ENCODE results near the gene CNTRL.
"Not testable (repeated sequence)": the region's sequence is repeated elsewhere in the genome, so short reads cannot be mapped to it uniquely, and the experiment has no call there.

Gene CNTRL

GRCh38 chr9:121074370-121075250 is at the start of gene CNTRL:
CNTRL (plus strand) TSS chr9:121074955; CDS start chr9:121088327, 13,372 bp downstream.
- in situ Hi-C loops (cut with MboI; ENCODE audit: low sequenced_read_pairs), result no loop called here

DNA sequence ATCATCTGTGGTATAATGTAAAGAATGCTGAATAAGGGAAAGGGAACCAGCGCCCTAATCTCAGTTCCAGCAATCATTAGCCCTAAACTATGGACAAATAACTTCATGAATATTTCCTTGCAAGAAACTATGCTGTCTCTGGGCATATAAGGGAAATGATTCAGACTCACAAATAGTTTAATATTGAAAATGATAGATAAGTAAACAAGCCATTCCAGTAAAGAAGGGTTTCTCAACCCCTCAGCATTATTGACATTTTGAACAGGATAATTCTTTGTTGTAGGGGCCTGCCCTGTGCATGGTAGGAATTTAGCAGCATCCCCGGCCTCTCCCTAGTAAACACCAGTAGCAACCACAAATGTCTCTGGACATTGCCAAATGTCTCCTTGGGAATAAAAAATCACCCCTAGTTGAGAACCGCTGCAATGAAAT is 48.5 kb upstream of the CNTRL start:
- in situ Hi-C loops (cut with MboI; ENCODE audit: low sequenced_read_pairs), result no loop called here

GRCh38 chr9:121026768-121027167 is 48.0 kb upstream of the CNTRL start:
- in situ Hi-C loops (cut with MboI; ENCODE audit: low sequenced_read_pairs), result no loop called here

- in situ Hi-C loops (cut with MboI; ENCODE audit: low sequenced_read_pairs), result not testable (repeated sequence)
Observed at GRCh38 chr9:121028285-121028684, 46.5 kb upstream of the CNTRL start.

- in situ Hi-C loops (cut with MboI; ENCODE audit: low sequenced_read_pairs), result no loop called here
Observed at GRCh38 chr9:121029469-121029868, 45.3 kb upstream of the CNTRL start.

GRCh38 chr9:121034529-121034928 is 40.2 kb upstream of the CNTRL start:
- in situ Hi-C loops (cut with MboI; ENCODE audit: low sequenced_read_pairs), result no loop called here

DNA sequence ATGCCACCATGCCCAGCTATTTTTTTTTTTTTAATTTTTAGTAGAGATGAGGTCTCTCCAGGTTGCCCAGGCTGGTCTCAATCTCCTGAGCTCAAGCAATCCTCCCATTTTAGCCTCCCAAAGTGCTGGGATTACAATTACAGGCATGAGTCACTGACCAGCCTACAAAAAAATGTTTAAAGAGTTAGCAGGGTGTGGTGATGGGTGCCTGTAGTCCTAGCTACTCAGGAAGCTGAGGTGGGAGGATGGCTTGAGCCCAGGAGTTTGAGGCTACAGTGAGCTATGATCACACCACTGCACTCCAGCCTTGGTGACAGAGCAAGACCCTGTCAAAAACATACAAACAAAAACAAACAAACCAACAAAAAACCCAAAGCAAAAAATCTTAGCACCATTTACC is 39.0 kb upstream of the CNTRL start:
- in situ Hi-C loops (cut with MboI; ENCODE audit: low sequenced_read_pairs), result not testable (repeated sequence)

GRCh38 chr9:121038362-121038761 is 36.4 kb upstream of the CNTRL start:
- in situ Hi-C loops (cut with MboI; ENCODE audit: low sequenced_read_pairs), result no loop called here

DNA sequence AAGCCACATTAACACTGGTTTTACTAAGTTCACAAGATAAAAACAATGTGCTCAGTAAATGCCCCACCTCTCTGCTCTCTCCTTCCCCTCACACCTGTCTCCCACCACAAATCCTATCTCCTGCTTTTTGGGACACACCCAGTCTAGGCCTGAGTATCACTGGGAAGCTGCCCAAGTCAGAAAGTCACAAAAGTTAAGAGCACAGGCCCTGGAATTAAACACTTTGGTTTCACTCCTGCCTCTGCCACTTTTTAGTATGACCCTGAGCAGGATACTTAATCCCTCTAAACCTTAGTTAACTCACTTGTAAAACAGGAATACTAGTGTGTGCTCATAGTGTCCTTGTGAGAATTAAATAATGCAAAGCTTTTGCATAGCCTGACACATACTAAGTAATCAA is 36.0 kb upstream of the CNTRL start:
- in situ Hi-C loops (cut with MboI; ENCODE audit: low sequenced_read_pairs), result no loop called here

- in situ Hi-C loops (cut with MboI; ENCODE audit: low sequenced_read_pairs), result no loop called here
Observed at GRCh38 chr9:121048175-121048574, 26.6 kb upstream of the CNTRL start.

- in situ Hi-C loops (cut with MboI; ENCODE audit: low sequenced_read_pairs), result no loop called here
Observed at GRCh38 chr9:121048618-121049017, 26.1 kb upstream of the CNTRL start.

DNA sequence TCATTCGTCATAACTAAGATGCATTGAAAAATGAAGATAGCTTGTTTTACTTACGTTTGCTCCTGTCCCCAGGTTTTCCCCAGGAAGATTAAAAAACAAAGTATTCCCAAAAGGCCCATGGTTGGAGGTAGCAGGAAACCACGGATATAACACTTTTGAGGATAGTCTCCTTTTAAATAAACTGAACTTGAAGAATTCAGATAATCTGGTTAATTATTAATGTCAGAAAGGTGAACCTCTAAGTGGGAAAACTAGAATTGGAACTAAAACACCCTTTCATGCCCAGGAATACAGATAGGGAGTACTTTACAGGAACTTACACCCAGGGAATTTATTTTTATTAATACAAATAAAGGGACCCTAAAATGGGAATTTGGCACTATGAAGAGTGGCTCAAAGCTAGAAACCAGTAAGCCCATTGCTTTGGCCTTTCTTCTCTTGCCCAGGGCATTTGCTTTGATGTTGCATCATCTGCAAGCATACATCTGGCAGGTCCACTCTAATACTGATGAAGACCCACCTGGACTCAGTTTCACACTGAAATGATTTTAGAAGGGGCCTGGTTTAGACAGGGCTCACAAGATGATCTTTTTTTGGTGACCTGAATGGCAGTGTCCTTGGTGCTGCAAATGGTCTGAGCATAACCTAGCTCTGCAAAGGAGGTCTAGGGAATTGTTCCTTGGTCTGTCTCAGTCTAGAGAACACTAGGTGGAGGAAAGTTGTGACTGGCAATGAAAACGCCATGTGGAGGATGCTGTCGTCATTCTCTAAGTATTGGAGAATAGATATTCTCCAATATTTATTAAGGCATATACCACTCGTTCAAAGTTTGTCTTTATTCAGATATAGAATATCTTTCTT is 24.4 kb upstream of the CNTRL start, which contains the start of gene C5:
Gene C5 (minus strand): TSS at position 148 of the 861 bp plus-strand sequence. CDS start 29 bp downstream, at position 119.
- in situ Hi-C loops (cut with MboI; ENCODE audit: low sequenced_read_pairs), result no loop called here

DNA sequence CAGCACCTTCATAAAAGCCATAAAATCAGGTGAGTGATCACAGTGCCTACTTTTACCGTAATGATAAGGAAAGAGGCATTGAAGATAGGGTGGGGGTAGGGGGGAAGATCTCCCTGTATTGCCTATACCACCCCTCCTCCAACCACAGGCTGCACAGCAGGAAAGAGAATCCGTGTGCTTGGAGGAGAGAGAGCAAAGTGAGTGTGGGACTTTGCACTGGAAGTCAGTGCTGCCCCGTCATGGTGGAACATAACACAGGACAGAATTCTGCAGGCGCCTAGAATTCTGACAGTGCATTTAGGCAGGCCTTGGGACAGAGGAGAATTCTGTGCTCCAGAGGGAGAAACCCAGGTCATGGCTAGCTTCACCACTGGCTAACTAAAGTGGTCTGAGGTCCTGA is 21.2 kb upstream of the CNTRL start:
- in situ Hi-C loops (cut with MboI; ENCODE audit: low sequenced_read_pairs), result no loop called here

GRCh38 chr9:121055642-121056143 is 19.1 kb upstream of the CNTRL start:
- in situ Hi-C loops (cut with MboI; ENCODE audit: low sequenced_read_pairs), result no loop called here

DNA sequence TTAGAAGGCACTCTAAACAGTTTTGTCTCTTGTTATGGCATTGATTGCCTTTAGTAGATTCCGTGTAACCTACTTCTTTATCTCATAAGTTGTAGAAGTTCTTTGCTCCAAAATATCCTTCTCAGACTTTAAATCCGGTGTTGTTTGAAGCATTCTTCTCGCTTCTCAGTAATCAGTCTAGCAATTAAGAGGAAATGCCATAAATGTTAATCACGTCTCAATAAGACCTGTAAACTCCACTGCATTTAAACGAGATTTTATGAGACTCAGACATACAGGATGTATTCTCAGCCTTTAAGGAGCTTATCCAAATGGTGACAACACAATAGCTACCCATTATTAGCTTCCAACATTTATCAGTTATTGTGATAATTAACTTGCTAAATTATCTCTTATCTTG is 16.9 kb upstream of the CNTRL start:
- in situ Hi-C loops (cut with MboI; ENCODE audit: low sequenced_read_pairs), result no loop called here

GRCh38 chr9:121059513-121059912 is 15.2 kb upstream of the CNTRL start:
- in situ Hi-C loops (cut with MboI; ENCODE audit: low sequenced_read_pairs), result no loop called here

DNA sequence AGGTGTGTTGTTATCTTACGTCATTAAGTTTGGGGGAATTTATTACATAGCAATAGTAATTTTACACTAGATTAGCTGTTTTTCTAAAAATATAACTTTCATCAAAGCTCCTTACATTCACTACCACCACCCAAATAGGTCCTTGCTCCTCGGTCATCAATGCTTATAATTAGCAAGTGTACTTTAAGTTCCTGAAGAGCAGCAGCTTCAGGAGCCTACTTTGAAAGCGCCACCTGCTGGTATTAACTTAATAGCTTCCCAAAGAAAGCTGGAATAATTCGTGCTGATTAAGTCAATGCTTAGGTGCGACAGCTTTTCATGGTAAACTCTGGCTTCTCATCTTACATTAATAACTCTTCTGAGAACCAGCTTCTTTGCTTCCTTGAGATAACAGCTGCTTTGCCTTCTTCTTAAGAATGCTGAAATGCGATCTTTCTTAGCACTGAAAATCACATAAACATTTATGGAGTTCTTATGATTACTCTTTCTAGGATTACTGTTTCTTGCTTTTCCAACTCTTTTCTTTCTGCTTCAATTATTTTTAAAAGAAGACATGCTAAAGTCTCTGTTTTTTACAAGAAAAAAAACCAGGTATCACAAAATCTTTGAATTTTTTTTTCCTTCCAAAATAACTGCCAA is 14.6 kb upstream of the CNTRL start:
- in situ Hi-C loops (cut with MboI; ENCODE audit: low sequenced_read_pairs), result loop anchor here (10.0 kb wide), 1 partner anchor 305 kb away; no protein-coding TSS in a partner anchor

DNA sequence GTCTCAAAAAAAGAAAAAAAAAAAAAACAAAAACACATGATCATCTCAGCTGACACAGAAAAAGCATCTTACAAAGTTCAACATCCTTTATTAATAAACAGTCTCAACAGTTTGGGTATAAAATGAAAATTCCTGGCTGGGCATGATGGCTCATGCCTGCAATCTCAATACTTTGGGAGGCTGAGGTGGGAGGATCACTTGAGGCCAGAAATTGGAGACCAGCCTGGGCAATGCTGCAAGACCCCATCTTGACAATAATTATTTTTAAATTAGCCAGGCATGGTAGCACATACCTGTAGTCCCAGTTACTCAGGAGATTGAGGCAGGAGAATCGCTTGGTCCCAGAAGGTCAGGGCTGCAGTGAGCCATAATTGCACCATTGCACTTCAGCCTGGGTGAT is 7.9 kb upstream of the CNTRL start:
- in situ Hi-C loops (cut with MboI; ENCODE audit: low sequenced_read_pairs), result loop anchor here (10.0 kb wide), 1 partner anchor 312 kb away; no protein-coding TSS in a partner anchor

DNA sequence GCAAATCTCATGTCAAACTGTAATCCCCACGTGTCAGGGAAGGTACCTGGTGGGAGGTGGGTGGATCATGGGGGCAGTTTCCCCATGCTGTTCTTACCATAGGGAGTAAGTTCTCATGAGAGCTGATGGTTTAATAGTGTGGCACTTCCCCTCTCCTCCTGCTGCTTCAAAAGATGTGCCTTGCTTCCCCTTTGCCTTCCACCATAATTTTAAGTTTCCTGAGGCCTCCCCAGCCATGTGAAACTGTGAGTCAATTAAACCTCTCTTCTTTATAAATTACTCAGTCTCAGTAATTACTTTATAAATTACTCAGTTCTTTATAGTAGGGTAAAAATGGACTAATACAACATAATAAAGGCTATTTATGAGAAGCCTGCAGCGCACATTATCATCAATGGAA is 7.1 kb upstream of the CNTRL start:
- in situ Hi-C loops (cut with MboI; ENCODE audit: low sequenced_read_pairs), result loop anchor here (10.0 kb wide), 1 partner anchor 313 kb away; no protein-coding TSS in a partner anchor

GRCh38 chr9:121069396-121069795 is 5.4 kb upstream of the CNTRL start:
- in situ Hi-C loops (cut with MboI; ENCODE audit: low sequenced_read_pairs), result loop anchor here (10.0 kb wide), 1 partner anchor 315 kb away; no protein-coding TSS in a partner anchor

DNA sequence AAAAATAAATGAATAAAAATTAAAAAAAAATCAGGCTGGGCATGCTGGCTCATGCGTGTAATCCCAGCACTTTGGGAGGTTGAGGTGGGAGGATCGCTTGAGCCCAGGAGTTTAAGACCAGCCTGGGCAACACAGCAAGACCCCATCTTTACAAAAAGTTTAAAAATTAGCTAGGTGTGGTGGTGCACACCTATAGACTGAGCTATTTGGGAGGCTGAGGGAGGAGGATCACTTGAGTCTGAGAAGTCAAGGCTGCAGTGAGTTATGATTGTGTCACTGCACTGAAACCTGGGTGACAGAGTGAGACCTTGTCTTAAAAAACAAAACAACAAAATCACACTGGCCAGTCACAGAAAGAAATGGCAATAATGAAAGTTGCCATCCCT is 3.4 kb upstream of the CNTRL start:
- in situ Hi-C loops (cut with MboI; ENCODE audit: low sequenced_read_pairs), result no loop called here

Measured in HL-60/S4 (cell line).